A172 (cell line): ENCODE data around the gene HTRA3. TPM values are rescaled to one million over a fixed set of nuclear protein-coding genes. Genes with fewer than 3 reads are reported as not detected.

Source experiments
- DNase-seq: peaks from one replicate; pipeline ENCODE4 v3.0.0-alpha.2; 2015; ENCODE audit warnings: low spot score
- total RNA-seq: library from RNA; depleted of rRNA; stranded (reverse); fragments of >200 nt; shearing (Covaris generic); gene quantifications from 2 replicates; pipeline ENCODE4 v1.2.3, GENCODE V29; 2014

HTRA3 gene
- total RNA-seq, 1 experiment from 2014 or later = not detected

GRCh38 chr4:8308856-8309771, 39.6 kb downstream of the HTRA3 start:
- DNase-seq = no peak

DNA sequence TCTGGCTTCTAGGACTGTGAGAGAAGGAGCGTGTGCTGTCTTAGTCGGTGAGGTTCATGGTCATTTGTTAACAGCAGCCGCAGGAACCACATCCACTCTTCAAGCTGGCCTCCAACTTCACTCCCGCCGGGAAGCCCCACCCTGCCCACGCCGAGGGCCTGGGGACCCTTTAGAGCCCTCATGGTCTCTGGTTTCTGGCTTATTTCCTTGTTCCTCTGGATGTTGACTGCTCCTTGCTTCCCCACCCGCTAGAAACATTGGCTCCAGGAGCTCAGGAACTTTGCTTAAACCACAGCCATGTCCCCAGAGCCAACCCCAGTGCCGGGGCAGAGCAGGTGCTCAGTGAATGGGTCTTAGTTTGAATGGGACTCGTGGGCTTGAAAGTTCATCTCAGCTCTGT, 40.8 kb downstream of the HTRA3 start:
- no peak for DNase-seq

DNA sequence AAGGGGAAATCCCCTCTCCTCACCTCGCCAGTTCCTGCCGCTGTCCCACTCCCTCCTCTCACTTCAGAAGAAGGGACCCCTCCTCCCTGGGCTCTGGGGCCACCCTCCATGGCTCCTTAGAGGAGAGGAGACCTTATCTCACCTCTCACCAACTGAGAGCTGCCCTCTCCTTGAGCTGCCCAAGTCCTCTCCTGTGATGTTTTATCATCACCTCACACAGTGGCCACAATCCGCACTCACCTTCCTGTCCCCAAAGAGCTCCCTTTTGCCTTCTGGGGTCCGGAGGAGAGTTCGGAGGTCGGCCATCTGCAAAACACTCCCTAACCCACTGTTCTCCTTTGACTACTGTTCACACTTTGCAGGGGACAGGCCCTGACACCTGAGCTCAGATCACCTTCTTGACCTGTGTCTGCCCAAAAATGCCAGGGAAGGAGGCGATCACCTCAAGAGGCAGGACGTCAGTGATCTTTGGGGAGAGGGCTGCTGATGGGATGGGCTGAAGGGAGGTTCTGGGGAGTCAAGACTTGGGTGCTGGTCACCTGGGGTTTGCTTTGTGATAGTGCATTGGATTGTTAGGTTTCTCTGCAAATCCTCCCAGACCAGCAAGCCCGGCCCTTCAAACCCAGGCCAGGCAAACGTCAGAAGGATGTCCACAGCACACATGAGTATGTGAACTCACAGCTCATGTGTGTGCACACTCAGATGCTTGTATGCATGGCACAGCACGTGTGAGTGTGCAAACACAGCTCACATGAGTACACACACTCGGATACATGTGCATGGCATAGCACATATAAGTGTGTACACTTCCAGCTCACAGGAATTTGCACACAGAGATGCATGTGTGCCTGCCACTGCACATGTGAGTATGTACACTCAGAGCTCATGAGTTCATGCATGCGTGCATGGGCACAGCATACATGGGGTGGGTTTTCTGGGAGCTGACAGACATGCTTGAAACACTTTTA, 41.8 kb downstream of the HTRA3 start:
- no peak for DNase-seq

DNA sequence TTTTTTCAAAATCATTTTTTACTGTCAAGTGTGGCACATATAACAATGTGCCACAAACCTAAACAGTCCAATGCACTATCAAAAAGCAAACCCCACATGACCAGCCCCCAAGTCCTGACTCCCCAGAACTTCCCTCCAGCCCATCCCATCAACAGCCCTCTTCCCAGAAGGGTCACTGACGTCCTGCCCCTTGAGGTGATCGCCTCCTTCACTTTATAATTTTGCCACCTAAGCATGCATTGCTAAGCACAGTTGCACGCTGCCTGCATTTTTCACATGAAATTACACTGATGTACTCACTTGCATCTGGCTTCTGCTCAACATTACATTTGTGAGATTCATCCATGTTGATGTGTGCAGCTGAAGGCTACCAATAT, 42.5 kb downstream of the HTRA3 start:
- DNase-seq = no peak

GRCh38 chr4:8312976-8313375, 43.4 kb downstream of the HTRA3 start:
- DNase-seq = no peak

DNA sequence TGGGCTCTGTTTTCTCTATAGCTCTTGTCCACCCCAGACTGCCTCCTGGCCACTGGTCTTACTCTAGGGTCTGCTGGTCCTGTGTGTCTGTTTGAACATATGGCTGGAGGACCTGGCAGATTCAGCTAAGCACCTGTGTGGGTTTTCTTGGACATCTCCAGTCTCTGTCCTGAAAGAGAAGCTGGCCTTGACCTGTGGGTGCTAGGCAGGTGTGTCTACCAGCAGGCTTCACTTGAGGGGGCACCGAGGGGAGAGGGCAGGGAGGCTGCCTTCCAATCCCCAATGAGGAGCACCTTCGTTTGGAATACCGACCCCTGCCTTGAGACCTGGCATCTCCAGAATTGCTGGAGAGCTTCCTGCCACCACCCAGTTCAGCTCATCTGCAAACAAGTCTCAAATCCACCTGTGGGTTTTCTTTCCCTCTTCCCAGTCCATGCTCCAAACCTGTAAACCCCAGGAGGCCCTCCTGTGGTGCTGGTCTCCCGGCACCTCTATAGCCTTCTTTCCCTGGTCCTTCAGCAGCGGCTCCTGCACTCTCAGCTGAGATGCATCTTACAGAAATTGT, 45.2 kb downstream of the HTRA3 start:
- DNase-seq = no peak

DNA sequence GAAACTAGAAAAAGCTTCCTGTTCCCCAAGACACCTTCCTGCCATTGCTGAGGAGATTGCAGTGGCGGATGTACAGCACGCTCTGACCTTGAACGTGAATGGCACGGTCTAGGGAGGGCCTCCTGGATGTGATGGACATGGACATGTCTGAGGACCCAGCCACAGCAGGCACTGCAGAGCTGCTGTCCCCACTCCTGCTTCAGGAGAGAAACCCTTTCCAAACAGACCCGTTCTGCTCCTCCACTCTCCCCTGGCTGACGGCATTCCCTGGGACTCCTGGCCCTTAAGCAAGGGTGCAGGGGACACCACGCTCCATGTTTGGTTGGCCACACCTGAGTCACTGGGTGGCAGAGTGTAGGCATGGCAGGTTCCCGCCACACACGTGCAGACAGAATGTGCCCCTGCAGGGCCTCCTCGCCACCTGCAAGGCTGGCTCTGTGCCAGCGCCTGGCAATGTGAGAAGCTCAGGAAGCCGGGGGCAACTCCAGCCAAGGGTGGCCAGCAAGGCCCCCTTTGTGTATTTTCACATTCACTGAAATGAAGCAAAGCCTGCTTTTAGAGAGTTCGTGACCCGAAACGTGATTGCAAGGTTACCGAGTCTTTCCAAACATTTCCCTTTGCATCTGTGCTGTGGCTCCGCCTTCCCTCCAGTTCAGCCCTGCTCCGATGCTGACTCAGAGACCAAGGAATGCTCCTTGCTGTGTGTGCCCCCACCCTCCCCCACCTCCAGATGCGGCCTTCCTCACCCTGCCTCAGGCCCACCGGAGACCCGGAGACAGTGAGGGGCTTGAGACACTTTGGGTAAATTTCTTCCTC, 46.1 kb downstream of the HTRA3 start:
- DNase-seq = peak; percentile 84

DNA sequence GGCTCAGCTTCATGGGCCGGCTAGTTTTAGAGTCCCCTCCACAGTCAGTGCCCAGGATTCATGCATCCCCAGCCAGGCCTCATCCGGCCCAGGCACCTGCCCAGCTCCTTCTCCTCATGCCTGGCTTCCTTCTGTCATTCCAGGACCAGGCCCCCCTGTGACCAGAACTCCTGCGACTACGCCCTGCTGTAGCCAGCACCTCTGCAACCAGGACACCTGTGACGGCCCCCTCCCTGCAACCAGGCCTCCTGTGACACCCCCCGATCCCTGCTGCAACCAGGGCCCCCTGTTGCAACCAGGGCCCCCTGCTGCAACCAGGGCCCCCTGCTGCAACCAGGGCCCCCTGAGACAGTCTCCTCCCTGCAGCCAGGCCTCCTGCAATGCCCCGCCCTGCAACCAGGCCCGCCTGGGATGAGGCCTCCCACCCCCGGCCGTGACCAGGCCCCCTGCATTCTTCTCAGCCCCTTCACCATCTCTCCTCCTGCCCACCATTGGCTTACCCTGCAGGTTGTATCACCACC, 46.8 kb downstream of the HTRA3 start:
- no peak for DNase-seq

DNA sequence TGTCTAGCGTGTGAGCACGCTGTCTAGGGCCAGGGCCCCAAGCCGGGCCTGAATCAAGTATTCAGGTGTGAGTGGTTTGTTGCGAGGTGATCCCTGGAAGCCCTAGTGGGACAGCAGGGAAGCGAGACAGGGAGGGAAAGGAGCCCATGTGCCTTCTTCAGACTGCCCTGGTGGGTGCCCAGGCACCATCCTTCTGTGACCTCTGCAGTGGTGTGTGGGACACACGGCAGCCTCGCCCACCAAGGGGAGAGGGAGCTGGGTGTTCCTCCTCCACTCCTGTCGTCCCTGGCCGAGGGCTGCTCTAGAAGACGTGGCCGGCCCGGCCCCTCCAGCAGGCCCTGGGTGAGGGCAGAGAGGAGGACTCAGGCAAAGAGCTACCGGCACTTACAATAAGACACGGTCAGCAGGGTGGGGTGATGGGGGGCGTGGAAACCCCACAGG, 47.4 kb downstream of the HTRA3 start:
- DNase-seq = no peak

DNA sequence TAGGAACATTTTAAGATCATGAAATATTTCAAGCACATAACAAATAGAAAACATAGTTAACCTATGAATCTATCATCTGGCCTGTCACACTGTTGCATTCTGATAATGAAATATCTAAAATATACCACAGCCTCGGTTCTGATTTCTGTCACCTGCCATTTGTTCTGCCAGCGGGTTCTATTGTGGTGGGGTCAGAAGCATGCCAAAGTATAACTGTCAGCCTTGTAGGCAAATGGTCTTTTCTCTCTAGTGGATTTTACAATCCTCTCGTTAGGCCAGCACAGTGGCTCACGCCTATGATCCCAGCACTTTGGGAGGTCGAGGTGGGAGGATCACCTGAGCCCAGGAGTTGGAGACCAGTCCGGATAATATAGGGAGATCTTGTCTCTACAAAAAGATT, 47.9 kb downstream of the HTRA3 start:
- DNase-seq = no peak

- DNase-seq = no peak
These were observed 49.0 kb downstream of the HTRA3 start for GRCh38 chr4:8318509-8318908.

DNA sequence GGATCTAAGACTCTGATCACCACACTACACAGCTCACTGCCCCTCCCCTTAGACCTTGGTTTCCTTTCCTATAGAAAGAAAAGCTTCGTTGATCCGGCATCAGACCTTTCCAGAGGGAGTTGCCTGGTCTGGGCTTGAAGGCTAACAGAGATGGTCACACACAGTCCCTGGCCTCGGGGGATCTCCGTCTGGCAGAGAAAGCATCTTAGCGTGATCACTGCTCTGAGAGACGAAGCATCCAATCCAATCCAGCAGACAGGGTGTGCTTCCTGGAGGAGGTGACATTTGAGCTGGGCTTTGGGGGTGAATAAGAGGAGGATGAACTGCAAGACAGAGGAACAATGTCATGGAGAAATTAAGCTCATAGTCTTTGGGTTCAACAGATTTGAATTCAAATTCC, 49.5 kb downstream of the HTRA3 start:
- no peak for DNase-seq

DNA sequence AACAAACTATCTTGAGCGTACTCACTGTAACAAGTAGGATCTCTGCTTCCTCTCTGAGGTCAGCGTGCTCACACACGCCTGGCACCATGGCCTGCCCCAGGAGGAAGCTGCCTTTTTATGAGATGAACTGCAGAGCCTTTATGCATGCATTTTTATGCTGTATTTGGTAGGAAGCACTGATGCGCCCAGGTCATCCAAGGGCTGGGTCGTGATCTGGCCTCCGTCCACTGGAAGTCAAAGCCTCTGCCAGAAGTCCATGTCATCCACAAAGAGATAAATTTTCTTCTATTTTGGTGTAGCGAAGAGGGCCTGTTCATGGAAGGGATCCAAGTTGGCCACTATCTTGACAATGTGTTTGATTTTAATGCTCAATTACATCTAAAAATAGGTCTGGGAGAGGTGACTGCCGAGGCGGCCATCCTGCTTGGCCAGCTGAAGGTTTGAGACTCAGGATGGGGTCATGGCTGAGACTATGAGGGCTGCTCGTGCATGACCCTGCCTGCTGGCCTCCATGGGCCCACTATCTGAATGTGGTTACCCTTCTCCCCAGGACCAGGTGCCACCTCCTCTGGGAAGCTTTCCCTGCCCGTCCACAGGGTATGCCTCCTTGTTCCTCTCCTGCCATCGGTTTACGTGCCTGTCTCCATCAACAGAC, 50.3 kb downstream of the HTRA3 start:
- no peak for DNase-seq

GRCh38 chr4:8320386-8320750, 50.8 kb downstream of the HTRA3 start:
- no peak for DNase-seq

DNA sequence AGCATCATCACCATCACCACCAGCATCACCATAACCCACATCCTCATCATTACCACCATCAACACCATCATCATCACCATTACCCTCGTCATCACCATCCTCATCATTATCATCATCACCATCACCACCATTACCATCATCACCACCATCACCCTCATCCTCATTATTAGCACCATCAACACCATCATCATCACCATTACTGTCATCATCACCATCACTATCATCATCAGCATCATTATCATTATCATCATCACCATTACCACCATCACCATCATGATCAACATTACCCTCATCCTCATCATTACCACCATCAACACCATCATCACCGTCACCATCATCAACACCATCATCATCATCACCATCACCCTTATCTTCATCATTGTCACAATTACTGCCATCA, 51.7 kb downstream of the HTRA3 start:
- no peak for DNase-seq

DNA sequence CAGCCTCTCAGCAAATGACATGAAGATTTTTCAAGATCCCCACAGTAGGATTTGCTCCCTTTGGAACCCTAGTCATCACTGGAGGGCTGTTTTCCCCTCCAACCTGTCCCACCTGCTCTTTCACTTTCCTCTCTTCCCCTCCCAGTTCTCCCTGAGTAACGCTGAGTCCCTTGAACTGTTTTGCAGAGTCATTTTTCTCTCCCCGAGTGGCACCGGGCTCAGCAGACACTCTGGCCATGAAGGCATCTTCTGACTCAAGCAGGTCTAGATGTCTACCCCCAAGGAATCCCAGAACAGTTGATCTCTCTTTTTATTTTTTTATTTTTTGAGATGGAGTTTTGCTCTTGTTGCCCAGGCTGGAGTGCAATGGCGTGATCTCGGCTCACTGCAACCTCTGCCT, 52.2 kb downstream of the HTRA3 start:
- no peak for DNase-seq

DNA sequence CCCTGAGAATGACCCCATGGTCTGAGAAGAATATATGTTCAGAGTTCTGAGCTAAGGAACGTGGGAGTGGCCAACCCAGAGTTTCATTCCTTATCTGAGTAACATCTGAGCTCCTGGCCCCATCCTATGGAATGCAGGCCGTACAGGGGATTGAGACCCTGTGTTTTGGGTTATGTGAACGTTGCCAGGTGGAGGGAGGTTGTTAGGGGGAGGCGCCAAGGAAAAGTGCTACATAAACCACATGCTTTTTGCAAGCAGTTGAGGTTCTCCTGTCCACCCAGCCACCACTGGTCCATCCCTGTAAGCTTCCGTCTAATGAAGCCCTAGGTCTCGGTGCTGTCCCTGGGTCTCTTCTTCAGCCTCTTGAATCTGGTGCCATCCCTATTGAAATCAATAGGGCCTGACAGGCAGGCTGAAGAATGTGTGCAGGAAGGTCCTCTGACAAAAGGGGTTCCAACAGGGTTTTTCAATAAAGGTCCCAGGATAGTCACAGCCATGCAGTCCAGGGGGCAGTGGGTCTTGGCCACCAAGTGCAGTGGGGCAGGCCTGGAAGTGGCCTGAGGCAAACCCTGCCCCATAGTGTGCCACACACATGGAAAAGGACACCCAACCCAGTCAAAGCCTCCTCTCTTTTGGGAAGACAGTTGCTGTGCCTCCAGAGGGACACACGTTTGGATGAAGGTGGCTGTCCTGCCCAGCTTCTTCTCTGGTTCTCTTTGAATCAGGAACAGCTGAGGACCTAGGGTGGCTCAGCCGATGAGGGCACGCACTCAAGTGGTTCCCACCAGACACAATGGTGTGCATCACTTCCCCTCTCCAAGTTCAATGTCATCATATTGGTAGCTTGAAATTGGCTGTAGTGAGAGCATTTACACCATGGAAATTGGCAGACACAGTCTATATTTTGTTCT, 53.5 kb downstream of the HTRA3 start:
- no peak for DNase-seq

DNA sequence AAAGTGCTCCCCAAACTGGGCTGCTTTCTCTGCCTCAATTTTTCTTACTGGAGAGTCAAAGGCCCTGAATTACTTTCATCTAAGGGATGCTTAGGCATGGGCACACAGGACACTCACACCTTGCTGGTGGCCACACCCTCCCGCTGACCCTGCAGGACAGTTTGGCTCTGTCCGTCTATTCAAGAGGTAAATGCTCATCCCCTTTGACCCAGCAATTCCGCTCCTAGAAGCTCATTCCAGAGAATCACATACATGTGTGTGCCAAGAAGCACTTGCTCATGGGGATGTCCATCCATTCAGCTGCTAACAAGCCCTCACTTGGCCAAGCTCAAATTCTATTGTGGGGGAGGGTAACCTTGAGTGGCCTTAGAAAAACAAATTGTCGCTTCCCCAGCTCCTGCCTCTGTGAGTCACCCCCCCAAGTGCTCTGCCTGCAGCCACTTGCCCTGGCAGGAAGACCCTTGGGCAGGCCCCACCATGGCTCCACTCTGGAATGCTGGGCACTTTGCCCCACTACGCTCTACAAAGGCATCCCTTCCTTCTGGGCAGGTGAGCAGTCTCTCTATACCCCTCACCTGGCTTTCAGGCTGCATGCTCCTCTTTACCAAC, 54.5 kb downstream of the HTRA3 start:
- DNase-seq = no peak

DNA sequence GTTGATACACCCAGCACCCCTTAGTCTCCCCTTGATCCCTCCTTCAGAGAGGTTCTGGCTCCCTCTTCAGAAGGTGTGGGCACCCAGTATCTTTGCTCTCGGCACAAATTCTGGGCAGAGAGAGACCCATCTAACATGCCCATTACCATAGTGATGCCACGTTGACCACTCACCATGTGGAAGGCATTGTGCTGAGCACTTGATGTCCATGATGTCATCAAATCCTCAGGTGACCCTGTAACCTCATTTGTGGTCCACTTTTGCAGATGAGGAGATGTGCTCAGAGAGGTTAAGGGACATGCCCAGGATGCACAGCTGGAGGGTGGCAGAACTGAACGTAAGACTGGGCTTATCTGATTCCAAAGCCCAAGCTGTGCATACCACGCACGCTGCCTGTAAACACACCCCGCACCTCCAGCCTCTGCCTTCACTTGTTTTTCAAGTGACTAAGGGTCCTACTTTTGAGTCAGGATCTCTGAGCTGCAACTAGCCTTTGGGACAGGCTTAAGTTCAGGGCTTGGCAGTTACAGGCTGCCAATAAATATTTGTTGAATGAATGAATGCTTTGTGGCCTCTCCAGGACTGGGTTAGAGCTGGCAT, 55.2 kb downstream of the HTRA3 start:
- DNase-seq = no peak
